DOHH2 (cell line): ENCODE results near the gene EPB41L4B.

Experiments
- H3F3A ChIP-seq: fragments of 200-600 bp; sonication (generic), shearing (Covaris generic); 2 replicates; pipeline ENCODE4 v1.6.0; 2016; ENCODE audit warnings: antibody characterized with exemption, mild to moderate bottlenecking; ENCODE audit not compliant: control insufficient read depth, insufficient read depth
- H3K27ac ChIP-seq: fragments of 200-600 bp; sonication (generic); 2 replicates; pipeline ENCODE4 v1.5.1; 2014; ENCODE audit warnings: low read depth, mild to moderate bottlenecking, low read length, moderate library complexity
- H3K27me3 ChIP-seq: fragments of 200-600 bp; sonication (generic); 2 replicates; pipeline ENCODE4 v1.6.1; 2014; ENCODE audit warnings: mild to moderate bottlenecking, low read length, mixed read lengths; ENCODE audit not compliant: control insufficient read depth
- H3K36me3 ChIP-seq: fragments of 200-600 bp; sonication (generic); 2 replicates; pipeline ENCODE4 v1.6.1; 2014; ENCODE audit warnings: mild to moderate bottlenecking, low read length, moderate library complexity, mixed read lengths; ENCODE audit not compliant: control insufficient read depth
- H3K4me1 ChIP-seq: fragments of 200-600 bp; sonication (generic); 2 replicates; pipeline ENCODE4 v1.6.1; 2014; ENCODE audit warnings: mild to moderate bottlenecking, low read length, mixed read lengths; ENCODE audit not compliant: control insufficient read depth
- H3K4me2 ChIP-seq: fragments of 200-600 bp; sonication (generic); 2 replicates; pipeline ENCODE4 v1.6.0; 2014; ENCODE audit warnings: mild to moderate bottlenecking, low read length, moderate library complexity
- H3K4me3 ChIP-seq: fragments of 200-600 bp; sonication (generic); 2 replicates; pipeline ENCODE4 v1.5.1; 2014; ENCODE audit warnings: mild to moderate bottlenecking, low read length, mixed read lengths
- H3K79me2 ChIP-seq: fragments of 200-600 bp; sonication (generic); 2 replicates; pipeline ENCODE4 v1.6.1; 2014; ENCODE audit warnings: mild to moderate bottlenecking, low read length, mixed read lengths; ENCODE audit not compliant: control insufficient read depth
- H3K9me2 ChIP-seq: fragments of 200-600 bp; sonication (generic); replicated peaks from 2 replicates; pipeline ENCODE4 v1.6.1; 2014; ENCODE audit warnings: mild to moderate bottlenecking, low read length, mixed read lengths; ENCODE audit not compliant: control insufficient read depth
- H3K9me3 ChIP-seq: fragments of 200-600 bp; sonication (generic); 2 replicates; pipeline ENCODE4 v1.6.1; 2014; ENCODE audit warnings: antibody characterized with exemption, low read length, mixed read lengths; ENCODE audit not compliant: control insufficient read depth, insufficient read depth
- H4K20me1 ChIP-seq: fragments of 200-600 bp; sonication (generic); 2 replicates; pipeline ENCODE4 v1.6.0; 2014; ENCODE audit warnings: low read depth, mild to moderate bottlenecking, antibody characterized with exemption, low read length, moderate library complexity; ENCODE audit not compliant: control insufficient read depth, insufficient read depth
- EZH2phosphoT487 ChIP-seq: fragments of 200-600 bp; sonication (generic); IDR thresholded peaks from 2 replicates; pipeline ENCODE4 v1.6.1; 2017; ENCODE audit warnings: borderline replicate concordance, mild to moderate bottlenecking, antibody characterized with exemption, low read length, moderate library complexity, mixed read lengths
- TF ChIP-seq, protein P1 (sequence below): fragments of 200-600 bp; sonication (generic); IDR thresholded peaks from one replicate; pipeline ENCODE4 v1.5.1; 2014; ENCODE audit warnings: antibody characterized with exemption, mild to moderate bottlenecking, low read depth, low read length; ENCODE audit not compliant: poor library complexity, severe bottlenecking

The EPB41L4B gene

DNA sequence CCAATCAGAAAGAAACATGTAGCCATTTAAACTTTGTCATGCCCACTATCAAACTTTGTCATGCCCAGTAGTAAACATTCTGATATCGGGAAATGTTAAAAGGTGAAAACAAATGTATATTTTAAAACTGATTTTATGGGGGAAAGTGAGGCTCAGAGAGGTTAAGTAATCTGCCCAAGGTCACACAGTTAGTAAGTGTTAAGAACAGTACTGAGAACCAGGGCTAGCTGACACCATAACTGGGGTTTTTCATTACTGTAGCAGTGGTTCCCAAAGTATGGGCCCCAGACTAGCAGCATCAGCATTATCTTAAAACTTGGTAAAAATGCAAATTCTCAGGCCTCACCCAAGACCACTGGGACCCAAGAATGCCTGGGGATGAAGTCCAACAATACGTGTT is 143.9 kb downstream of the EPB41L4B start:
- no peak overlapping the region for H3K27ac ChIP-seq
- no peaks in the 10 kb centered on the region for H3K79me2 ChIP-seq
- H3K9me2 ChIP-seq: no peaks in the 10 kb centered on the region
- peaks cover 4% of the 10 kb centered on the region; the same call in 1 of the 2 replicates for H3K27me3 ChIP-seq
- no peaks in the 10 kb centered on the region for H3K36me3 ChIP-seq
- no peak overlapping the region for H3K4me2 ChIP-seq
- H3K4me3 ChIP-seq: no peak overlapping the region
- H4K20me1 ChIP-seq: no peaks in the 10 kb centered on the region
- H3K4me1 ChIP-seq: no peaks in the 10 kb centered on the region
- TF ChIP-seq EZH2phosphoT487: no peak
- TF ChIP-seq, protein P1, sequence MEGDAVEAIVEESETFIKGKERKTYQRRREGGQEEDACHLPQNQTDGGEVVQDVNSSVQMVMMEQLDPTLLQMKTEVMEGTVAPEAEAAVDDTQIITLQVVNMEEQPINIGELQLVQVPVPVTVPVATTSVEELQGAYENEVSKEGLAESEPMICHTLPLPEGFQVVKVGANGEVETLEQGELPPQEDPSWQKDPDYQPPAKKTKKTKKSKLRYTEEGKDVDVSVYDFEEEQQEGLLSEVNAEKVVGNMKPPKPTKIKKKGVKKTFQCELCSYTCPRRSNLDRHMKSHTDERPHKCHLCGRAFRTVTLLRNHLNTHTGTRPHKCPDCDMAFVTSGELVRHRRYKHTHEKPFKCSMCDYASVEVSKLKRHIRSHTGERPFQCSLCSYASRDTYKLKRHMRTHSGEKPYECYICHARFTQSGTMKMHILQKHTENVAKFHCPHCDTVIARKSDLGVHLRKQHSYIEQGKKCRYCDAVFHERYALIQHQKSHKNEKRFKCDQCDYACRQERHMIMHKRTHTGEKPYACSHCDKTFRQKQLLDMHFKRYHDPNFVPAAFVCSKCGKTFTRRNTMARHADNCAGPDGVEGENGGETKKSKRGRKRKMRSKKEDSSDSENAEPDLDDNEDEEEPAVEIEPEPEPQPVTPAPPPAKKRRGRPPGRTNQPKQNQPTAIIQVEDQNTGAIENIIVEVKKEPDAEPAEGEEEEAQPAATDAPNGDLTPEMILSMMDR: no peak
- no peaks in the 10 kb centered on the region for H3F3A ChIP-seq
- H3K9me3 ChIP-seq: no peaks in the 10 kb centered on the region

DNA sequence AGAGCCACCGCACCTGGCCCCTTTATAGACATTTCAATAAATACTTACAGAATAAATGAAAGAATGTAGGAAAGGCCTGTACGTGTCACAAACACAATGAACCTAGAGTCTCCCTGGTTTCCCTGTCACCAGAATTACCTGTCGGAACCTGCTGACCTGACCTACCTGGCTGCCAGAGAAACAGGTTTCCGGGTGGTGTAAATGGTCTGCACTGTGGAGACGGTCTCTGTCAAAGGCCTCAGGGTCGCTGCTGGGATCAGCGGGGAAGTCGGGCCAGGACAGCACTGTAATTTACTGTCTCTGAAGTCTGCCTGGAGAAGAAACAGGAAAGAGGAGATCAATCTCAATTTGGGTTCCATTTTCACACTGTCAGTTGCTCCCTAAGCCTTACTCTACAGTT is 144.5 kb downstream of the EPB41L4B start:
- Histone ChIP-seq H4K20me1 (no peaks in the 10 kb centered on the region), H3K79me2 (no peaks in the 10 kb centered on the region), H3K27me3 (peaks cover 4% of the 10 kb centered on the region; the same call in 1 of the 2 replicates), H3K4me3 (no peak overlapping the region), H3K36me3 (no peaks in the 10 kb centered on the region), H3F3A (no peaks in the 10 kb centered on the region), H3K27ac (no peak overlapping the region), H3K4me2 (no peak overlapping the region), H3K4me1 (no peaks in the 10 kb centered on the region), H3K9me2 (no peaks in the 10 kb centered on the region), H3K9me3 (no peaks in the 10 kb centered on the region)
- TF ChIP-seq EZH2phosphoT487: no peak
- TF ChIP-seq, protein P1: no peak

DNA sequence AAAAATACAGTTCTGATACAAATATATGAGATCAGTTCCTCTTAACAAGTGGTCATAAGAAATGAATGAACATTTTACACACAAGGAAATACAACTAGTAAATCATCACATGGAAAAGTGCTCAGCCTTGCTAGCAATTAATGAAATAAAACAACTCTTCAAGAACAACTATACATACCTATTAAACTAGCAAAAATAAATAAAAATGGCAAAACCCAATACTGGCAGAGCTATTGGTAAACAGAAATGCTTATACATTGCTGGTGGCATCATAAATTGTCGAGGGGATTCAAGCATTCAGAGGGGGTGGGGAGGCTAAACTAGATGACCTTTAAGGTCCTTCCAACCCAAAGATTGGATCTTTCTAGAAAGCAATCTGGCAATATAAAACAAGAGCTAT is 147.9 kb downstream of the EPB41L4B start:
- Histone ChIP-seq H3K27me3 (peaks cover 4% of the 10 kb centered on the region; the same call in 1 of the 2 replicates), H3K79me2 (no peaks in the 10 kb centered on the region), H3K4me1 (no peaks in the 10 kb centered on the region), H3K4me2 (no peak overlapping the region), H3K4me3 (no peak overlapping the region), H4K20me1 (no peaks in the 10 kb centered on the region), H3K36me3 (no peaks in the 10 kb centered on the region), H3K27ac (no peak overlapping the region), H3F3A (no peaks in the 10 kb centered on the region), H3K9me2 (no peaks in the 10 kb centered on the region), H3K9me3 (no peaks in the 10 kb centered on the region)
- TF ChIP-seq EZH2phosphoT487: no peak
- TF ChIP-seq, protein P1: no peak
